HFFc6 (cell line): ENCODE measurements around the gene ZCCHC7. TPM values are rescaled to one million over a fixed set of nuclear protein-coding genes. Genes with fewer than 3 reads are reported as not detected.
"Not testable (repeated sequence)": the region's sequence is repeated elsewhere in the genome, so short reads cannot be mapped to it uniquely, and the experiment has no call there.

ENCODE experiments used
- DNase-seq: peaks from one replicate; pipeline ENCODE4 v3.0.0-alpha.2; 2018
- H3K27ac Mint-ChIP-seq: 2 replicates; pipeline ENCODE4 v1.8.0; 2020; ENCODE audit warnings: mild to moderate bottlenecking, mixed read lengths
- H3K27me3 Mint-ChIP-seq: 2 replicates; pipeline ENCODE4 v1.8.0; 2021; ENCODE audit warnings: mild to moderate bottlenecking, moderate library complexity, mixed read lengths; ENCODE audit not compliant: insufficient read depth
- H3K36me3 Mint-ChIP-seq: 2 replicates; pipeline ENCODE4 v1.8.0; 2021; ENCODE audit warnings: low read depth, mixed read lengths
- H3K4me1 Mint-ChIP-seq: 2 replicates; pipeline ENCODE4 v1.8.0; 2020; ENCODE audit warnings: low read depth, mixed read lengths
- H3K4me3 Mint-ChIP-seq: 2 replicates; pipeline ENCODE4 v1.8.0; 2020; ENCODE audit warnings: mild to moderate bottlenecking, moderate library complexity, mixed read lengths
- H3K9me3 Mint-ChIP-seq: 2 replicates; pipeline ENCODE4 v1.8.0; 2020; ENCODE audit warnings: mild to moderate bottlenecking, mixed read lengths
- total RNA-seq, 6 experiments: library from RNA; stranded (reverse); fragmentation: NEBNext Ultra II Directional; extraction: Animal tissue kit (Norgen Biotek cat#: 25700); gene quantifications; 2 replicates in 1 of 6; 3 replicates in 5 of 6; pipeline ENCODE4 v1.2.3, GENCODE V29; 2021
- TF ChIP-seq, protein P1 (sequence below): fragments of 200-600 bp; sonication (generic); IDR thresholded peaks from 2 replicates; pipeline ENCODE4 v1.5.0; 2021; ENCODE audit warnings: antibody characterized with exemption, mild to moderate bottlenecking

ZCCHC7 gene
- total RNA-seq, 6 experiments from 2014 or later: 18.5 to 22.9 (median 18.8) TPM

DNA sequence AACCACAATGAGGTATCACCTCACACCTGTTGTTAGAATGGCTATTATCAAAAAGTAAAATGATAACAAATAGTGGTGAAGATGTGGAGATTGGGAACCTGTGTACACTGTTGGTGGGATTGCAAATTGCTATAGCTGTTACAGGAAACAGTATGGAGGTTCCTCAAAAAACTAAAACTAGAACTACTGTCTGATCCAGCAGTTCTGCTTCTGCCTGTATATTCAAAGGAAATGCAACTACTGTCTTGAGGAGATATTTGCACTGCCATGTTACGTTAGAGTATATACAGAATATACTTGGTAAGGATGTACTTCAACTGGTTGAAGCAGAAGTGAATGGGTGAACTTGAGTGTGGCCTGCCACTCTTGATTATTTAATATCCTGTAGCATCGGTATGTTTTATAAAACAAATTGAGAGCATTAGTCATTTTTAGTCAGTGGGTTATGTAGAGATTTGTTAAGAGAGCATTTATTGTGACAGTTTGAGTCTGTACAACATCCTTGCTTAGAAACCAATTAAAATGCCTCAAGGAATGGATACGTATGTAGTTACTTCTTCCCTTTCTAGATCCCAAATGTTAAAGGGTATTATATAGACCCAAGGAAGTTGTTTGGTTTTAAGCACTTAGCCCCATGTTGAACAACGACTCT is 37.5 kb downstream of the ZCCHC7 start:
- Mint-ChIP-seq H3K27me3 (no peaks in the 10 kb centered on the region; the same call in 1 of the 2 replicates), H3K9me3 (no peaks in the 10 kb centered on the region), H3K36me3 (peaks cover 35% of the 10 kb centered on the region), H3K4me1 (peaks cover 28% of the 10 kb centered on the region), H3K4me3 (no peak overlapping the region), H3K27ac (no peak overlapping the region)
- no peak for DNase-seq
- TF ChIP-seq, protein P1, sequence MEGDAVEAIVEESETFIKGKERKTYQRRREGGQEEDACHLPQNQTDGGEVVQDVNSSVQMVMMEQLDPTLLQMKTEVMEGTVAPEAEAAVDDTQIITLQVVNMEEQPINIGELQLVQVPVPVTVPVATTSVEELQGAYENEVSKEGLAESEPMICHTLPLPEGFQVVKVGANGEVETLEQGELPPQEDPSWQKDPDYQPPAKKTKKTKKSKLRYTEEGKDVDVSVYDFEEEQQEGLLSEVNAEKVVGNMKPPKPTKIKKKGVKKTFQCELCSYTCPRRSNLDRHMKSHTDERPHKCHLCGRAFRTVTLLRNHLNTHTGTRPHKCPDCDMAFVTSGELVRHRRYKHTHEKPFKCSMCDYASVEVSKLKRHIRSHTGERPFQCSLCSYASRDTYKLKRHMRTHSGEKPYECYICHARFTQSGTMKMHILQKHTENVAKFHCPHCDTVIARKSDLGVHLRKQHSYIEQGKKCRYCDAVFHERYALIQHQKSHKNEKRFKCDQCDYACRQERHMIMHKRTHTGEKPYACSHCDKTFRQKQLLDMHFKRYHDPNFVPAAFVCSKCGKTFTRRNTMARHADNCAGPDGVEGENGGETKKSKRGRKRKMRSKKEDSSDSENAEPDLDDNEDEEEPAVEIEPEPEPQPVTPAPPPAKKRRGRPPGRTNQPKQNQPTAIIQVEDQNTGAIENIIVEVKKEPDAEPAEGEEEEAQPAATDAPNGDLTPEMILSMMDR: no peak

DNA sequence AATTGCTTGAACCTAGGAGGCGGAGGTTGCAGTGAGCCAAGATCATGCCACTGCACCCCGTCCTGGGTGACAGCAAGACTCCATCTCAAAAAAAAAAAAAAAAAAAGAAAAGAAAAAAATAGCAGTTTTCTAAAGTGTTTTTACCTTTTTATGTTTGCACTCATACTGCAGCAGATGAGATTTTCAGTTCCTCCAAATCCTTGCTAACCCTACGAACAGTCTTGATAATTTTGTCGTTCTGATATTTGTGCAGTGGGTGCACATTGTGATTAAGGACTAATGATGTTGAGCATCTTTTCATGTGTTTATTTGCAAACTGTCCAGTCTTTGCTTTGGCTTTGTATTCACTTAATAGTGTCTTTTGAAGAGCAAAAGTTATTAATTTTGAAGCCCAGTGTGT is 42.9 kb downstream of the ZCCHC7 start:
- no peak for DNase-seq
- Mint-ChIP-seq H3K27ac (no peak overlapping the region), H3K36me3 (peaks cover 32% of the 10 kb centered on the region), H3K4me1 (peaks cover 17% of the 10 kb centered on the region), H3K9me3 (no peaks in the 10 kb centered on the region), H3K27me3 (no peaks in the 10 kb centered on the region), H3K4me3 (no peak overlapping the region)
- TF ChIP-seq, protein P1: no peak

- Mint-ChIP-seq H3K36me3 (peaks cover 32% of the 10 kb centered on the region), H3K4me1 (peaks cover 15% of the 10 kb centered on the region)
- H3K27ac Mint-ChIP-seq, H3K4me3 Mint-ChIP-seq, DNase-seq, H3K27me3 Mint-ChIP-seq, H3K9me3 Mint-ChIP-seq: not testable (repeated sequence)
These were observed 44.0 kb downstream of the ZCCHC7 start for GRCh38 chr9:37164335-37164734.

DNA sequence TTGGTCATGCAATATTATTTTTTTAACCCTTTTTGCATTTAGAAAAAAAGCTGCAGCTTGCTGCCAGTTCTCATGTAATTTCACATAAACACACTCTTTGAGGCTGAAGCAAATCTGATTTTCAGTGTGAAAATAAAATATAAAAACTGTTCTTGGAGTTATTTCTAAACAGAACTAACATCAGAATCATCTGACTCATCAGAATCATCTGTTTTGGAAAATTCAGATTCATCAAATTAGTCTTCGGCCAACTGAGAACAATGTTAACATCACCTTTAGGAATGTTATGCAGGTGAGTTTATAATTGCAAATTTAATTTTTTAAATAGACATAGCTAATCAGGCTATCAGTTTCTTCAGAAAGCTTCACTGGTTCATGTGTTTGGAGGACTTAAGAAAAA is 45.3 kb downstream of the ZCCHC7 start:
- Mint-ChIP-seq H3K4me1 (peaks cover 15% of the 10 kb centered on the region), H3K27ac (no peak overlapping the region), H3K27me3 (peaks cover 2% of the 10 kb centered on the region; the same call in 1 of the 2 replicates), H3K9me3 (no peaks in the 10 kb centered on the region), H3K4me3 (no peak overlapping the region), H3K36me3 (peaks cover 28% of the 10 kb centered on the region)
- TF ChIP-seq, protein P1: no peak
- DNase-seq: no peak

GRCh38 chr9:37167456-37168047 is 47.2 kb downstream of the ZCCHC7 start:
- no peak overlapping the region for H3K4me3 Mint-ChIP-seq
- peaks cover 15% of the 10 kb centered on the region for H3K4me1 Mint-ChIP-seq
- no peaks in the 10 kb centered on the region for H3K9me3 Mint-ChIP-seq
- TF ChIP-seq, protein P1: no peak
- H3K27ac Mint-ChIP-seq: no peak overlapping the region
- peaks cover 36% of the 10 kb centered on the region for H3K36me3 Mint-ChIP-seq
- DNase-seq: no peak
- peaks cover 2% of the 10 kb centered on the region; the same call in 1 of the 2 replicates for H3K27me3 Mint-ChIP-seq

DNA sequence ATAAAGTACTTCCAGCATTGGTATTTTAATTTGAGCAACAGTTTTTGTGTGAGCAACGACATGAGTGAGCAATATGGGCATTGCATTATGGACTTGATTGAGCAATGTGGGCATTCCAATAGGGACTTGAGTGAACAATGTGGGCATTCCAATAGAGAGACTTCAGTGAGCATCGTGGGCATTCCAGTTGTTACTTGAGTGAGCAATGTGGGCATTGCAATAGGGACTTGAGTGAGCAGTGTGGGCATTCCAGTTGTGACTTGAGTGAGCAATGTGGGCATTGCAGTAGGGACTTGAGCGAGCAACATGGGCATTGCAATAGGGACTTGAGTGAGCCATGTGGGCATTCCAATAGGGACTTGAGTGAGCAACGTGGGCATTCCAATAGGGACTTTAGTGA is 52.2 kb downstream of the ZCCHC7 start:
- H3K27me3 Mint-ChIP-seq: peaks cover 2% of the 10 kb centered on the region; the same call in 1 of the 2 replicates

More for the DNA sequence above, 52.2 kb downstream of the ZCCHC7 start:
- DNase-seq: no peak
- Mint-ChIP-seq H3K27ac (no peak overlapping the region), H3K4me1 (peaks cover 23% of the 10 kb centered on the region), H3K4me3 (no peak overlapping the region), H3K36me3 (peaks cover 32% of the 10 kb centered on the region), H3K9me3 (no peaks in the 10 kb centered on the region)
- TF ChIP-seq, protein P1: no peak
